Measurements from ENCODE around the gene RBM14. TPM values are rescaled to one million over a fixed set of nuclear protein-coding genes. Genes with fewer than 3 reads are reported as not detected.

RBM14 gene
- total RNA-seq, 4 donors from 2014 or later = 31.8 to 76.9 (median 62.9) TPM

DNA sequence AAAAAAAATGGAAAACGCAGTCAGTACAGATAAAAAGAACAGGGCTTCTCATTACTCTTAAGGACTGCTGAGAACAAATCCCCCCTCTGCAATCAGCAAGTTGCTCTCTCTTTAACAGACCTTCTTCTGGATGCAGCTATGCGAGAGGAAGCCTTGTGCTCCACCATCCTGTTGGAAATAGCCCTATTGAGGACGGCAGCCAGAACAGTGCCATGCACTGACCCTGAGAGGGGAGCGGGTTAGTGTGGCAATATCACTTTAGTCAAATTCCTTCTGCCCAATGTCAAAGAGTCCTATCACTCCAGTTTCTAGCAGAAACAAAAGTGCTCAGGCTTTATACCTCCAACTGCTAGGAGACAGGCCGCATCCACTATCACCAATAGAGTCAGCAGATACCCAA, 54.4 kb downstream of the RBM14 start:
- peaks cover 11 to 29% of the 10 kb centered on the region in 2 donors for H3K4me1 ChIP-seq
- TF ChIP-seq, protein P1, sequence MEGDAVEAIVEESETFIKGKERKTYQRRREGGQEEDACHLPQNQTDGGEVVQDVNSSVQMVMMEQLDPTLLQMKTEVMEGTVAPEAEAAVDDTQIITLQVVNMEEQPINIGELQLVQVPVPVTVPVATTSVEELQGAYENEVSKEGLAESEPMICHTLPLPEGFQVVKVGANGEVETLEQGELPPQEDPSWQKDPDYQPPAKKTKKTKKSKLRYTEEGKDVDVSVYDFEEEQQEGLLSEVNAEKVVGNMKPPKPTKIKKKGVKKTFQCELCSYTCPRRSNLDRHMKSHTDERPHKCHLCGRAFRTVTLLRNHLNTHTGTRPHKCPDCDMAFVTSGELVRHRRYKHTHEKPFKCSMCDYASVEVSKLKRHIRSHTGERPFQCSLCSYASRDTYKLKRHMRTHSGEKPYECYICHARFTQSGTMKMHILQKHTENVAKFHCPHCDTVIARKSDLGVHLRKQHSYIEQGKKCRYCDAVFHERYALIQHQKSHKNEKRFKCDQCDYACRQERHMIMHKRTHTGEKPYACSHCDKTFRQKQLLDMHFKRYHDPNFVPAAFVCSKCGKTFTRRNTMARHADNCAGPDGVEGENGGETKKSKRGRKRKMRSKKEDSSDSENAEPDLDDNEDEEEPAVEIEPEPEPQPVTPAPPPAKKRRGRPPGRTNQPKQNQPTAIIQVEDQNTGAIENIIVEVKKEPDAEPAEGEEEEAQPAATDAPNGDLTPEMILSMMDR (IDR thresholded peaks at IDR 0.05) = no peak
- no peak for TF ChIP-seq POLR2A (IDR thresholded peaks at IDR 0.05)
- H3K36me3 ChIP-seq = peaks cover 0 to 4% of the 10 kb centered on the region in 2 donors
- H3K27ac ChIP-seq = no peak overlapping the region
- DNase-seq = no peak
- H3K27me3 ChIP-seq = no peaks in the 10 kb centered on the region
- no peaks in the 10 kb centered on the region for H3K9me3 ChIP-seq
- 84 to 88% methylated on average over 5 of the region's 5 CpGs for whole genome bisulfite sequencing, 2 donors
- intact Hi-C loops (cut with DNase I) = no loop called here
- H3K4me3 ChIP-seq (replicated peaks in 1 of 3) = no peak overlapping the region

DNA sequence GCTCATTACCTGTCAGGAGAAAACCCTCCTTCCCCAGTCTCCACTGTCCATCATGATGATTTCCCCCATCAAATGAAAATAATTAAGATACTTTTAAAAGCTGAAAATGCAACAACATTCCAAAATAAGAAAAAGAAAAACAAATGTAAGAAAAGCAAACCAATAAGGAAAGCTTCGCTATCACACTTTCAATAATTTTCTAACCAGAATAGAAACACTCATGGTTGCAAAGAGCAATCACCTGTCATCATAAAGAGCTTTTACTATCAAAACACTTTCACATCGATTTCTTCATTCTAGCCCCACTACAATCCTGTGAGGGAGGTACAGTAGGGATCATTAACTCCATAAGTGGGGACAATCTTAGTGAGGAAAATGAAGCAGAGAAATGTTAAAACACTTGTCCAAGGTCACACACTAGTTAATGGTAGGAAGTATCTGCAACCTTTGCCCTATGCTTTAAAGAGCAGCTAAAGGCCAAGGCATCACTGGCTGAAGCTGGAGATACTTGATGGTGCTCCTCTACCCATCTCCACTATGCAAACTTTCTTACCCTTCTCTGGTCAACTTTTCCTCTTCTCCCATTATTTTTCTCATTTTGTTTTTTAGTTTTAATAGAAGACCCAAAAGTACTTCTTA, 58.7 kb downstream of the RBM14 start:
- no peak for TF ChIP-seq POLR2A (IDR thresholded peaks at IDR 0.05)
- TF ChIP-seq, protein P1 (IDR thresholded peaks at IDR 0.05) = no peak
- WGBS, 2 donors = 34 to 44% methylated on average over 2 of the region's 2 CpGs
- DNase-seq = no peak
- Histone ChIP-seq H3K4me1 (peaks cover 23 to 38% of the 10 kb centered on the region in 2 donors), H3K4me3 (replicated peaks in 1 of 3) (no peak overlapping the region), H3K36me3 (no peaks in the 10 kb centered on the region), H3K27me3 (no peaks in the 10 kb centered on the region), H3K9me3 (no peaks in the 10 kb centered on the region), H3K27ac (no peak overlapping the region)
- intact Hi-C loops (cut with DNase I) = loop anchor here (5.0 kb wide), 2 partner anchors 38 to 268 kb away; partner anchors contain the start of gene RBM4

DNA sequence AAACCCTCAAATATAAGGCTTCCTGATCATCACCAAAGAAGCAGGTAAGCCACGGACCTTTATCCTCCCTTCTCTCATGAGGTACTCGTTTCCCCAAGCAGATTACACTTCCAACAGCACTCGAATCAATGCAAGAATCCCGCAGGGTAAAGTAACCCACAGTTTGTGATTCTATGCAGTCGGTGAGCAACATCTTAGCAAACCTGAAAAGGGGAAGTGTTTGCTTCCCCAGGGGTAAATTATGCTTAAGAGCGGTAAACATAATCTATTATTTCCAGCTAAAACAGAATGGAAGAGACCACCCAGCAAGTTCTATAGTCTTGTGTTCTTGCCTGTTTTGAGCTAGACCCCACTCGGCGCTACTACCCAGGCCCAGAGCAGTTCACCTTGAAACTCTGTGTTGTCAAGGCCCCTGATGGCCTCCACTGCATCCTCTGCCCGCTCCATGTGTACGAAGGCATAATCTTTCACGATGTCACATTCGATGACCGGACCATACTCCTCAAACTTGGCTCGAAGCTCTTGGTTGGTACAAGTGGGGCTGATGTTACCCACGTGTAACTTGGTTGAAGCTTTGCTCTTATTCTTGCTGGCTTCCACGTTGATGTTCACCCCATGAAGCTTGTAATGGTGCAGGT, 60.0 kb downstream of the RBM14 start:
- Histone ChIP-seq H3K9me3 (no peaks in the 10 kb centered on the region), H3K36me3 (no peaks in the 10 kb centered on the region), H3K27me3 (no peaks in the 10 kb centered on the region), H3K4me1 (peaks cover 23 to 38% of the 10 kb centered on the region in 2 donors), H3K4me3 (replicated peaks in 1 of 3) (peak overlapping the region in 1 of 3 donors; percentile 49), H3K27ac (no peak overlapping the region)
- WGBS, 2 donors = 67 to 73% methylated on average over 16 of the region's 16 CpGs
- TF ChIP-seq, protein P1 (IDR thresholded peaks at IDR 0.05) = no peak
- TF ChIP-seq POLR2A (IDR thresholded peaks at IDR 0.05) = no peak
- intact Hi-C loops (cut with DNase I) = loop anchor here (5.0 kb wide), 2 partner anchors 39 to 269 kb away; partner anchors contain the start of gene RBM4
- no peak for DNase-seq

Small RNA genes lying within 50 kb of the gene (small RNA-seq; reads per million reads assigned to genes)
- not detected for gene RNU4-39P

Other genes with a start within 250 kb of the RBM14 start
- gene SLC29A2, start 244.9 kb upstream of the RBM14 start, total RNA-seq = 10 to 100 TPM in 2 of 4 donors, 1 to 10 TPM in 2; 5.0 to 11.4 (median 8.3) TPM
- not detected for gene NPAS4, start 195.6 kb upstream of the RBM14 start, total RNA-seq
- 10 to 100 TPM; 35.5 to 58.3 (median 39.7) TPM for gene MRPL11, start 177.8 kb upstream of the RBM14 start, total RNA-seq
- gene PELI3, start 149.7 kb upstream of the RBM14 start, total RNA-seq = 10 to 100 TPM; 11.4 to 21.8 (median 14.7) TPM
- 10 to 100 TPM; 10.9 to 38.7 (median 35.8) TPM for gene DPP3, start 136.2 kb upstream of the RBM14 start, total RNA-seq
- gene BBS1, start 106.0 kb upstream of the RBM14 start, total RNA-seq = 100 to 1,000 TPM in 3 of 4 donors, 10 to 100 TPM in 1; 83.2 to 200 (median 165) TPM
- 10 to 100 TPM; 20.3 to 25.9 (median 22.3) TPM for gene ZDHHC24, start 70.6 kb upstream of the RBM14 start, total RNA-seq
- under 1 TPM in 1 of 4 donors, not detected in 3; 0.27 TPM for gene ACTN3, start 69.7 kb upstream of the RBM14 start, total RNA-seq
- 10 to 100 TPM; 30.4 to 79.1 (median 64.6) TPM for gene CTSF, start 48.0 kb upstream of the RBM14 start, total RNA-seq
- gene CCDC87, start 23.6 kb upstream of the RBM14 start, total RNA-seq = 1 to 10 TPM in 2 of 4 donors, under 1 TPM in 2; 0.92 to 2.1 (median 1.1) TPM
- gene CCS, start 23.4 kb upstream of the RBM14 start, total RNA-seq = 10 to 100 TPM; 22.7 to 48.5 (median 28.9) TPM
- 100 to 1,000 TPM; 104 to 147 (median 131) TPM for gene RBM4, start 22.1 kb downstream of the RBM14 start, total RNA-seq
- gene RBM4B, start 61.3 kb downstream of the RBM14 start, total RNA-seq = 10 to 100 TPM; 16.6 to 24.7 (median 24.2) TPM
- gene SPTBN2, start 112.6 kb downstream of the RBM14 start, total RNA-seq = 1 to 10 TPM in 2 of 4 donors, under 1 TPM in 2; 0.25 to 1.6 (median 0.83) TPM
- 10 to 100 TPM; 10.8 to 23.6 (median 16.1) TPM for gene RCE1, start 226.8 kb downstream of the RBM14 start, total RNA-seq
- gene LRFN4, start 240.4 kb downstream of the RBM14 start, total RNA-seq = 1 to 10 TPM; 4.7 to 7.5 (median 5.9) TPM